ENCODE results near the gene PPHLN1.
"Not testable (repeated sequence)": the region's sequence is repeated elsewhere in the genome, so short reads cannot be mapped to it uniquely, and the experiment has no call there.

PPHLN1 gene

DNA sequence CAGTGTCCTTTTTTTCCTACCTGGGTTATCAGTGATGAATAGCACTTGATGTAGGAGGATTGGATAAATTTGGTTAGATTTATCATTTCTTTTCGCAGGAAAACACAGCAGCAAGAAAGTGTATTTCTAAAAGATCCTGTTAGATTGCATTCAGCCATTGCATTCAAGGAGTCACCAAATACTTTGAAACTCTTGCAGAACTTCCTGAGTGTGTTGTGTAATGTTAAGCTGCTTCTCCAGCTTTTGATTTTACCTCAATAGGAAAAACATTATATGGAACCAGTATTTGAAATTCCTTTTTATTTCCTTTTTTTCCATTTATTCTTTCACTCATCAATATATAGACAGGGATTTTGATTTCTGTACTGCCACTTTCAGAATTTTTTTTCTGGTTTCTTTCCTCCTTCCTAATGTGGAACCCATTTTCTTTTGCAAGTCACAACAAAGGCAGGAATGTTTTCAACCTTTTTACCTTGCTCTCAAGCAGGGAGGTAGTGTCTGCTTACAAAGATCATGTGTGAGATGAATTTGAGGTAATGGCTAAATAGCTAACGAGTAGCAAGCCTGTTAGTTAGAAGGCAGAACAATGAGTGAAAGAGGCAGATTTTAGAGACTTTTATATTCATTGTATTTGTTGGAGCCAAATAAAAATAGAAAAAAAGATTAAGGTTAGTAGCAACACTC is 56.2 kb downstream of the PPHLN1 start:
- in situ Hi-C loops (cut with MboI; ENCODE audit: low pct_unique_long_range_greater_than_20kb, low sequenced_read_pairs, unreplicated experiment): no loop called here
- TF ChIP-seq, protein P1, sequence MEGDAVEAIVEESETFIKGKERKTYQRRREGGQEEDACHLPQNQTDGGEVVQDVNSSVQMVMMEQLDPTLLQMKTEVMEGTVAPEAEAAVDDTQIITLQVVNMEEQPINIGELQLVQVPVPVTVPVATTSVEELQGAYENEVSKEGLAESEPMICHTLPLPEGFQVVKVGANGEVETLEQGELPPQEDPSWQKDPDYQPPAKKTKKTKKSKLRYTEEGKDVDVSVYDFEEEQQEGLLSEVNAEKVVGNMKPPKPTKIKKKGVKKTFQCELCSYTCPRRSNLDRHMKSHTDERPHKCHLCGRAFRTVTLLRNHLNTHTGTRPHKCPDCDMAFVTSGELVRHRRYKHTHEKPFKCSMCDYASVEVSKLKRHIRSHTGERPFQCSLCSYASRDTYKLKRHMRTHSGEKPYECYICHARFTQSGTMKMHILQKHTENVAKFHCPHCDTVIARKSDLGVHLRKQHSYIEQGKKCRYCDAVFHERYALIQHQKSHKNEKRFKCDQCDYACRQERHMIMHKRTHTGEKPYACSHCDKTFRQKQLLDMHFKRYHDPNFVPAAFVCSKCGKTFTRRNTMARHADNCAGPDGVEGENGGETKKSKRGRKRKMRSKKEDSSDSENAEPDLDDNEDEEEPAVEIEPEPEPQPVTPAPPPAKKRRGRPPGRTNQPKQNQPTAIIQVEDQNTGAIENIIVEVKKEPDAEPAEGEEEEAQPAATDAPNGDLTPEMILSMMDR (IDR thresholded peaks at IDR 0.05; ENCODE audit: extremely low read depth, insufficient read depth, missing control alignments): no peak
- DNase-seq (ENCODE audit: low spot score): no peak

DNA sequence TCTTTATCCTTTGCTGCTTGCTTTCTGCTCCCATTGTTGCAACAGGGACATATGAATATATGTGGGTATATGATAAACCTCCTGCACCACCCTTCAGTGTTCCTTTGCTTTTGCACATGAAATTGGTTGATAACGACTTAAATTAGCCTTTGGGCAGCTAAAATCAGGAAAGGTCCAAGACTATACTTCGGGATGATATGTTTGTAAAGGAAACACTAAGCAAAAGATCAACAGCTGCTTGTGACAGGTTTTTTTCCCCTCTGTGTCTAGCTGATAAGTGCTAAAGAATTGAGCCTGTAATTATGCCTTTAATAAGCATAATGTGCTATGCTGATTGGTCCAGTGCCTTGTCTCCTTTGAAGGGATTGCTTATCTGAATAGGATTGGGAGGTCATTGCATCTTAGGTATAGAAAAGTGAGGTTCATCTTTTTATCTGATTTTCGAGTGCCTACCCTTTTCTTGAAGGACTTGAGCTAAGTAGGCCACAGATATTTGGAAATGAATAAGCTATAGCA is 59.4 kb downstream of the PPHLN1 start:
- TF ChIP-seq, protein P1 (IDR thresholded peaks at IDR 0.05; ENCODE audit: extremely low read depth, insufficient read depth, missing control alignments): no peak
- in situ Hi-C loops (cut with MboI; ENCODE audit: low pct_unique_long_range_greater_than_20kb, low sequenced_read_pairs, unreplicated experiment): no loop called here
- DNase-seq (ENCODE audit: low spot score): no peak

DNA sequence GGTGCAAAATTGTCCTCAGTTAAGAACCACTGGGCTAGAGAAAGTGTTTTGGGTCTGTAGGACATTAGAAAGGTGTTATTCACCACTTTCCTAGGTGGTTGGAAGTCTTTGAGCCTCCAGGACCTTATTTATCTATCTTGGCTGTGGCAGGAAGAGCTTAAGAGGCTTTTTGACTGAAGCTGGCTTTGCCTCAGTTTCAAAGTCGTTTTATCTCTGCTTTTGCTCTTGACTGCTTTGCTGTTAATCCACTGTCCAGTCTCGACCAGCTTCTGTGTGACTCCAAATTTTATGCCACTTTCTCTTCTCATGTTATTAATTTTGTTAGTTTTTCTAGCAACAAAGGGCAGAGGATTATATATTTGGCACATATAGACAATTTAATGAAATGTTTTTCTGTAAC is 60.3 kb downstream of the PPHLN1 start:
- in situ Hi-C loops (cut with MboI; ENCODE audit: low pct_unique_long_range_greater_than_20kb, low sequenced_read_pairs, unreplicated experiment): no loop called here

DNA sequence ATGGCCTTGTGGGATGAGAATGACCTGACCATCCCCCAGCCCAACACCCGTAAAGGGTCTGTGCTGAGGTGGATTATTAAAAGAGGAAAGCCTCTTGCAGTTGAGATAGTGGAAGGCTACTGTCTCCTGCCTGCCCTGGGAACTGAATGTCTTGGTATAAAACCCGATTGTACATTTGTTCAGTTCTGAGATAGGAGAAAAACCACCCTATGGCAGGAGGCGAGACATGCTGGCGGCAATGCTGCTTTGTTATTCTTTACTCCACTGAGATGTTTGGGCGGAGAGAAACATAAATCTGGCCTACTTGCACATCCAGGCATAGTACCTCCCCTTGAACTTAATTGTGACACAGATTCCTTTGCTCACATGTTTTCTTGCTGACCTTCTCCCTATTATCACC is 62.1 kb downstream of the PPHLN1 start:
- in situ Hi-C loops (cut with MboI; ENCODE audit: low pct_unique_long_range_greater_than_20kb, low sequenced_read_pairs, unreplicated experiment); DNase-seq (ENCODE audit: low spot score): not testable (repeated sequence)

More for the DNA sequence above, 60.3 kb downstream of the PPHLN1 start:
- DNase-seq (ENCODE audit: low spot score): no peak
- TF ChIP-seq, protein P1 (IDR thresholded peaks at IDR 0.05; ENCODE audit: extremely low read depth, insufficient read depth, missing control alignments): no peak

- in situ Hi-C loops (cut with MboI; ENCODE audit: low pct_unique_long_range_greater_than_20kb, low sequenced_read_pairs, unreplicated experiment): no loop called here
- DNase-seq (ENCODE audit: low spot score): no peak
- TF ChIP-seq, protein P1 (IDR thresholded peaks at IDR 0.05; ENCODE audit: extremely low read depth, insufficient read depth, missing control alignments): no peak
Measured at GRCh38 chr12:42394429-42394828, 68.5 kb downstream of the PPHLN1 start.

DNA sequence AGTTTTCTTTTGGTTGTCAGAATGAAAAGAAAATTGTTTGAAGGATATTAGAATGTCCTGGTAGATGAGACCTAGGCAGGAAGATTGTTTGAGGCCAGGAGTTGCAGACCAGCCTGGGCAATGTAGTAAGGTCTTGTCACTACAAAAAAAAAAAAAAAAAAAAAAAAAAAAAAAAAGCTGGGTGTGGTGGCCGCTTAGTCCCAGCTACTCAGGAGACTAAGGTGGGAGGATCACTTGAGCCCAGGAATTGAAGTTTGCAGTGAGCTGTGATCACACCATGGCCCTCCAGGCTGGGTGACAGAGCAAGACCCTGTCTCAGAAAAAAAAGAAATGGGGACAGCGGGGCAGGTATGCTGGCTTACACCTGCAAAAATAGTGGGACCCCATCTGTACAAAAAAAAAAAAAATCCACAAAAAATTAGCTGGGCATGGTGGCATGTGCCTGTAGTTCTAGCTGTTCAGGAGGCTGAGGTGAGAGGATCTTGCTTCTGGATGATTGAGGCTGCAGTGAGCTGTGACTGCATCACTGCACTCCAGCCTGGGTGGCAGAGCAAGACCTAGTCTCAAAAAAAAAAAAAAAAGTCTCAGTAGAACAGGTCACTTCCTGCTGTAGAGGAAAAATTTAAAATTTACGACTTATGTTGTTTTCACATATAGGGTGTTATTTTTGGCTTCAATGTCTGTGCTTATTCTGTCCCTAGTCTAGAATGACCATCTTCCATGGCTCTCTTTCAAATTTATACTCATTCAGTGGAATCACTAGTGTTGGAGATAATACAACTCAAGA is 70.7 kb downstream of the PPHLN1 start:
- in situ Hi-C loops (cut with MboI; ENCODE audit: low pct_unique_long_range_greater_than_20kb, low sequenced_read_pairs, unreplicated experiment): no loop called here
- TF ChIP-seq, protein P1 (IDR thresholded peaks at IDR 0.05; ENCODE audit: extremely low read depth, insufficient read depth, missing control alignments): no peak
- DNase-seq (ENCODE audit: low spot score): no peak
